HEK293 (cell line): ENCODE measurements around the gene ARPC2.
A peak's percentile ranks its signal among the peaks of the same experiment; 100 is the strongest.

Source experiments
- BCL11B ChIP-seq: fragments of 450-650 bp; formaldehyde crosslinking; IDR thresholded peaks from 2 replicates; pipeline ENCODE4 v1.5.1; 2016; ENCODE audit warnings: low read depth, missing biosample characterization, missing genetic modification characterization
- CTCF ChIP-seq: fragments of 450-650 bp; formaldehyde crosslinking; IDR thresholded peaks from 2 replicates; pipeline ENCODE4 v1.5.1; 2016; ENCODE audit warnings: missing biosample characterization, missing genetic modification characterization
- KLF10 ChIP-seq: fragments of 450-650 bp; IDR thresholded peaks from 2 replicates; pipeline ENCODE4 v1.5.1; 2018; ENCODE audit warnings: missing biosample characterization, mild to moderate bottlenecking, missing genetic modification characterization
- KLF9 ChIP-seq: fragments of 450-650 bp; formaldehyde crosslinking; IDR thresholded peaks from 2 replicates; pipeline ENCODE4 v1.5.1; 2016; ENCODE audit warnings: missing biosample characterization, missing genetic modification characterization, low read depth
- REST ChIP-seq: fragments of 450-650 bp; formaldehyde crosslinking; IDR thresholded peaks from 2 replicates; pipeline ENCODE4 v1.5.1; 2016; ENCODE audit warnings: missing biosample characterization, missing genetic modification characterization
- SP2 ChIP-seq: fragments of 450-650 bp; formaldehyde crosslinking; IDR thresholded peaks from 2 replicates; pipeline ENCODE4 v1.5.1; 2016; ENCODE audit warnings: missing biosample characterization, missing genetic modification characterization
- ZBTB11 ChIP-seq: fragments of 450-650 bp; formaldehyde crosslinking; conservative IDR thresholded peaks from 2 replicates; pipeline ENCODE4 v1.5.1; 2016; ENCODE audit warnings: low read depth, missing biosample characterization, missing genetic modification characterization
- ZNF138 ChIP-seq: fragments of 450-650 bp; formaldehyde crosslinking; IDR thresholded peaks from 2 replicates; pipeline ENCODE4 v1.5.1; 2016; ENCODE audit warnings: missing biosample characterization, missing genetic modification characterization, borderline replicate concordance
- ZNF211 ChIP-seq: fragments of 450-650 bp; formaldehyde crosslinking; IDR thresholded peaks from 2 replicates; pipeline ENCODE4 v1.5.1; 2016; ENCODE audit warnings: low read depth, missing biosample characterization, missing genetic modification characterization
- ZNF274 ChIP-seq, 2 experiments: fragments of 200-500 bp in 1 of 2; fragments of 450-650 bp in 1 of 2; sonication (Bioruptor generic) in 1 of 2; formaldehyde crosslinking in 1 of 2; IDR thresholded peaks; 2 replicates each; pipeline versions ENCODE4 v1.5.1 to v1.6.1; 2014 to 2016; ENCODE audit warnings: borderline replicate concordance in 1 of 2, inconsistent platforms in 1 of 2, low read length in 1 of 2, missing biosample characterization in 1 of 2, missing genetic modification characterization in 1 of 2
- ZNF362 ChIP-seq: fragments of 450-650 bp; formaldehyde crosslinking; IDR thresholded peaks from 2 replicates; pipeline ENCODE4 v1.5.1; 2016; ENCODE audit warnings: missing biosample characterization, missing genetic modification characterization
- ZNF449 ChIP-seq: fragments of 450-650 bp; formaldehyde crosslinking; IDR thresholded peaks from 2 replicates; pipeline ENCODE4 v1.5.1; 2017; ENCODE audit warnings: missing biosample characterization, mild to moderate bottlenecking, missing genetic modification characterization, moderate library complexity
- ZNF488 ChIP-seq: fragments of 450-650 bp; formaldehyde crosslinking; IDR thresholded peaks from 2 replicates; pipeline ENCODE4 v1.5.1; 2016; ENCODE audit warnings: missing biosample characterization, missing genetic modification characterization
- ZNF776 ChIP-seq: fragments of 450-650 bp; formaldehyde crosslinking; IDR thresholded peaks from 2 replicates; pipeline ENCODE4 v1.5.0; 2017; ENCODE audit warnings: missing biosample characterization, missing genetic modification characterization, borderline replicate concordance

- no peak for TF ChIP-seq ZNF274 (IDR thresholded peaks at IDR 0.05; ENCODE audit: low read length)
- TF ChIP-seq ZNF274 (tag by site-specific recombination; IDR thresholded peaks at IDR 0.05; ENCODE audit: borderline replicate concordance), result no peak
- TF ChIP-seq CTCF (tag by site-specific recombination), result no peak; the same call in 1 of the 2 replicates
- no peak for TF ChIP-seq REST (tag by site-specific recombination)
- TF ChIP-seq KLF9 (tag by site-specific recombination), result no peak
- TF ChIP-seq BCL11B (tag by site-specific recombination), result no peak
- no peak for TF ChIP-seq SP2 (tag by site-specific recombination)
- TF ChIP-seq ZNF488 (tag by site-specific recombination), result no peak
- no peak for TF ChIP-seq ZNF362 (tag by site-specific recombination)
- 0 out of 2 replicates have a peak, but pooled peaks have one; percentile 39 for TF ChIP-seq ZBTB11
- TF ChIP-seq ZNF211 (tag by site-specific recombination), result no peak
- no peak for TF ChIP-seq ZNF449 (tag by site-specific recombination)
- no peak for TF ChIP-seq ZNF776 (tag by site-specific recombination)
- no peak for TF ChIP-seq KLF10 (tag by site-specific recombination)
- TF ChIP-seq ZNF138 (tag by site-specific recombination), result no peak
Measured at GRCh38 chr2:218186355-218186766, 30.6 kb upstream of the ARPC2 start.
